ENCODE data around the gene MYO6. TPM values are rescaled to one million over a fixed set of nuclear protein-coding genes. Genes with fewer than 3 reads are reported as not detected.
A peak's percentile ranks its signal among the peaks of the same experiment; 100 is the strongest.
"Not testable (repeated sequence)": the region's sequence is repeated elsewhere in the genome, so short reads cannot be mapped to it uniquely, and the experiment has no call there.

The MYO6 gene
- total RNA-seq, 1 donor from 2014 or later, result 20.4 TPM

GRCh38 chr6:75884822-75885221 is 135.8 kb downstream of the MYO6 start:
- no peak for DNase-seq (ENCODE audit: extremely low spot score in 2 of 2)
- no peak for TF ChIP-seq POLR2AphosphoS5 (IDR thresholded peaks at IDR 0.05; ENCODE audit: insufficient read depth in 1 of 2, low read depth in 1 of 2)
- no peak for TF ChIP-seq POLR2A (IDR thresholded peaks at IDR 0.05)
- TF ChIP-seq CTCF (IDR thresholded peaks at IDR 0.05), result no peak

GRCh38 chr6:75892384-75892783 is 143.3 kb downstream of the MYO6 start:
- no peaks in the 10 kb centered on the region for H3K27me3 ChIP-seq
- peaks cover 0 to 12% of the 10 kb centered on the region in 2 donors for H3K36me3 ChIP-seq
- no peak overlapping the region for H3K4me3 ChIP-seq
- no peak for TF ChIP-seq CTCF (IDR thresholded peaks at IDR 0.05)
- intact Hi-C loops (cut with DNase I), result no loop called here
- no peaks in the 10 kb centered on the region for H3K9me3 ChIP-seq
- no peak for DNase-seq (ENCODE audit: extremely low spot score in 2 of 2)
- no peaks in the 10 kb centered on the region for H3K4me1 ChIP-seq
- H3K27ac ChIP-seq, result no peak overlapping the region

More at GRCh38 chr6:75884822-75885221, 135.8 kb downstream of the MYO6 start:
- Histone ChIP-seq H3K4me3 (no peak overlapping the region), H3K4me1 (no peaks in the 10 kb centered on the region), H3K27ac (no peak overlapping the region), H3K36me3 (no peaks in the 10 kb centered on the region), H3K27me3 (no peaks in the 10 kb centered on the region), H3K9me3 (no peaks in the 10 kb centered on the region)
- intact Hi-C loops (cut with DNase I), result no loop called here

DNA sequence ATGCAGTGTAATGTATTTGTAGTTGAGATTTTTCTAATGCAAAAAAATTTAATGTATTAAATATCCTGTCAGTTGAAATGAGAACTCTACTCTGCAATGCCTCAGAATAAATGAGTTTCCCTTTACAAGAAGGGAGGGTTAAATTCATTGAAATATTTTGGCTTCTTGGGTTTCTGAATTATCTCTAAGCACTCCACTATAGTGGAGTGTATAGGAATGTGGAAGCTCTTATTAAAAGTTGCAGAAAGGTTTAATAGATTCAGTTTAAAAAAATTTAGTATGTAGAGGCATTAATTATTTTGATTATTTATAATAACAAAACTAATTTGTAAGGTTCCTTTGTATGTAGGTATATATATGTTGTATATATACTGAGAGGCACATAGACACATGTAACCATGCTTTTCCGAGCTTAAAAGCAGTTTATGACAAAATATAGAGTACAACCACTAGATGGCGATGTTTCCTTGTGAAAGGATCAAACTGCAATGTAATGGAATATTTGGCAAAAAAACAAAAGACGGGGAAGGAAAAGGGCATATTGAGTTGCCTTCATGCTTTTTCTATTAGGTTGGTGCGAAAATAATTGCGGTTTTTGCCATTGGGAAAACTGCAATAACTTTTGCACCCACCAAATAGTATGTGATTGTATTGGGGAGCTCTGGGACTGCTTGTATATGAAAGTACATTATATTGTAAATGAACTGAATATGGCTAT is 144.2 kb downstream of the MYO6 start:
- H3K27me3 ChIP-seq, result no peaks in the 10 kb centered on the region
- no peaks in the 10 kb centered on the region for H3K4me1 ChIP-seq
- DNase-seq (ENCODE audit: extremely low spot score in 2 of 2), result no peak
- intact Hi-C loops (cut with DNase I), result no loop called here
- peaks cover 0 to 12% of the 10 kb centered on the region in 2 donors for H3K36me3 ChIP-seq
- no peak overlapping the region for H3K27ac ChIP-seq
- no peaks in the 10 kb centered on the region for H3K9me3 ChIP-seq
- peak in 2 of 3 experiments; percentile 22 to 51 for TF ChIP-seq CTCF (IDR thresholded peaks at IDR 0.05)
- TF ChIP-seq POLR2AphosphoS5 (IDR thresholded peaks at IDR 0.05; ENCODE audit: insufficient read depth in 1 of 2, low read depth in 1 of 2), result no peak
- H3K4me3 ChIP-seq, result no peak overlapping the region

DNA sequence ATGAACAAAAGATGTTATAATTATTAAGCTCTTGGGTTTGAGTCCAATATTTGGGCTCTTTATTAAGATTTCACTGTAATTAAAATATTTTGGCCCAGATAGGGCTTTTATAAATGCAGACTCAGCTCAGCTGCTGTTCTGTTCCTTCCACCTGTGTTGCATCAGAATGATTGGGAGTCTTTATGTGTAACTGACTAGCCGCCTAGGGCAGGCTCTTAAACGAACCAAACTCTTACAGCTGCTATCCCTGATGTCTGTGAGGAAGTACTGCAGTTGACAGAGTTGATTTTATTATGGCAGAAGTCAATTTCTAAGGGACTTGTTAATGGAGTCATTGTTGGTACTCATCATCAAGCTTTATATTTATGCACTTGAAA is 144.7 kb downstream of the MYO6 start:
- TF ChIP-seq POLR2A (IDR thresholded peaks at IDR 0.05) (no peak), CTCF (IDR thresholded peaks at IDR 0.05) (no peak), POLR2AphosphoS5 (IDR thresholded peaks at IDR 0.05; ENCODE audit: insufficient read depth in 1 of 2, low read depth in 1 of 2) (no peak)
- intact Hi-C loops (cut with DNase I), result no loop called here
- Histone ChIP-seq H3K27ac (no peak overlapping the region), H3K27me3 (no peaks in the 10 kb centered on the region), H3K36me3 (peaks cover 0 to 12% of the 10 kb centered on the region in 2 donors), H3K4me3 (no peak overlapping the region), H3K9me3 (no peaks in the 10 kb centered on the region), H3K4me1 (no peaks in the 10 kb centered on the region)
- no peak for DNase-seq (ENCODE audit: extremely low spot score in 2 of 2)

GRCh38 chr6:75896526-75896925 is 147.5 kb downstream of the MYO6 start:
- H3K36me3 ChIP-seq, result peaks cover 0 to 8% of the 10 kb centered on the region in 2 donors
- no peaks in the 10 kb centered on the region for H3K4me1 ChIP-seq
- intact Hi-C loops (cut with DNase I), result no loop called here
- H3K4me3 ChIP-seq, result no peak overlapping the region
- no peaks in the 10 kb centered on the region for H3K27me3 ChIP-seq
- H3K9me3 ChIP-seq, result no peaks in the 10 kb centered on the region
- no peak for DNase-seq (ENCODE audit: extremely low spot score in 2 of 2)
- no peak overlapping the region for H3K27ac ChIP-seq
- TF ChIP-seq POLR2A (IDR thresholded peaks at IDR 0.05) (no peak), CTCF (IDR thresholded peaks at IDR 0.05) (no peak), POLR2AphosphoS5 (IDR thresholded peaks at IDR 0.05; ENCODE audit: insufficient read depth in 1 of 2, low read depth in 1 of 2) (no peak)

DNA sequence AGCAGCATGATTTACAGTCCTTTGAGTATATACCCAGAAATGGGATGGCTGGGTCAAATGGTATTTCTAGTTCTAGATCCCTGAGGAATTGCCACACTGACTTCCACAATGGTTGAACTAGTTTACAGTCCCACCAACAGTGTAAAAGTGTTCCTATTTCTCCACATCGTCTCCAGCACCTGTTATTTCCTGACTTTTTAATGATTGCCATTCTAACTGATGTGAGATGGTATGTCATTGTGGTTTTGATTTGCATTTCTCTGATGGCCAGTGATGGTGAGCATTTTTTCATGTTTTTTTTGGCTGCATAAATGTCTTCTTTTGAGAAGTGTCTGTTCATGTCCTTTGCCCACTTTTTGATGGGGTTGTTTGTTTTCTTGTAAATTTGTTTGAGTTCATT is 151.2 kb downstream of the MYO6 start:
- DNase-seq (ENCODE audit: extremely low spot score in 2 of 2); H3K9me3 ChIP-seq; H3K27ac ChIP-seq; H3K4me1 ChIP-seq; H3K36me3 ChIP-seq; intact Hi-C loops (cut with DNase I); H3K4me3 ChIP-seq; H3K27me3 ChIP-seq: not testable (repeated sequence)

- DNase-seq (ENCODE audit: extremely low spot score in 2 of 2); H3K4me3 ChIP-seq; H3K4me1 ChIP-seq; H3K27ac ChIP-seq; intact Hi-C loops (cut with DNase I); H3K9me3 ChIP-seq; H3K27me3 ChIP-seq; H3K36me3 ChIP-seq: not testable (repeated sequence)
These were observed 156.1 kb downstream of the MYO6 start for GRCh38 chr6:75905129-75905528.
